ENCODE measurements around the gene STYXL2.

GRCh38 chr1:167128261-167129227 is 34.7 kb downstream of the STYXL2 start:
- no peak for TF ChIP-seq CTCF (IDR thresholded peaks at IDR 0.05)
- no peak for TF ChIP-seq EP300 (IDR thresholded peaks at IDR 0.05)
- TF ChIP-seq POLR2A (IDR thresholded peaks at IDR 0.05): no peak
